Transverse colon (tissue), 4 donors: ENCODE results near the gene DGAT2. TPM values are rescaled to one million over a fixed set of nuclear protein-coding genes. Genes with fewer than 3 reads are reported as not detected.
"Not testable (repeated sequence)": the region's sequence is repeated elsewhere in the genome, so short reads cannot be mapped to it uniquely, and the experiment has no call there.

Experiments used
- DNase-seq: peaks from one replicate; pipeline ENCODE4 v3.0.0-alpha.2; 2019
- H3K27ac ChIP-seq, 4 donors: fragments of 200-600 bp; sonication (generic); 2 replicates each; pipeline ENCODE4 v1.5.1; 2016 to 2018; ENCODE audit warnings: inconsistent platforms in 4 of 4
- H3K27me3 ChIP-seq: fragments of 200-600 bp; sonication (generic); 2 replicates; pipeline ENCODE4 v1.5.1; 2017; ENCODE audit warnings: inconsistent platforms
- H3K36me3 ChIP-seq, 4 donors: fragments of 200-600 bp; sonication (generic); 2 replicates each; pipeline ENCODE4 v1.5.1; 2017 to 2019; ENCODE audit warnings: inconsistent platforms in 4 of 4
- H3K4me1 ChIP-seq, 4 donors: fragments of 200-600 bp; sonication (generic); 2 replicates each; pipeline ENCODE4 v1.5.1; 2017 to 2020; ENCODE audit warnings: inconsistent platforms in 4 of 4
- H3K4me3 ChIP-seq, 4 donors: fragments of 200-600 bp; sonication (generic); 1 replicate in 1 of 4; 2 replicates in 3 of 4; pipeline versions ENCODE4 v1.5.1 to v1.6.1; 2017 to 2019; ENCODE audit warnings: inconsistent platforms in 4 of 4
- H3K9me3 ChIP-seq, 2 donors: fragments of 200-600 bp; sonication (generic); 2 replicates each; pipeline ENCODE4 v1.5.1; 2017 to 2019; ENCODE audit warnings: inconsistent platforms in 2 of 2
- CTCF ChIP-seq, 5 experiments: fragments of 200-600 bp in 3 of 5; fragments of 450-650 bp in 2 of 5; sonication (generic) in 3 of 5; IDR thresholded peaks; 1 replicate in 2 of 5; 2 replicates in 3 of 5; pipeline ENCODE4 v1.5.1; 2016 to 2017; ENCODE audit warnings: antibody characterized with exemption in 5 of 5, inconsistent platforms in 3 of 5, mild to moderate bottlenecking in 2 of 5, moderate library complexity in 1 of 5
- EP300 ChIP-seq: sonication (generic); formaldehyde crosslinking; IDR thresholded peaks from one replicate; pipeline ENCODE4 v1.6.1; 2017; ENCODE audit warnings: antibody characterized with exemption, low read depth
- POLR2A ChIP-seq: fragments of 450-650 bp; IDR thresholded peaks from one replicate; pipeline ENCODE4 v1.6.1; 2016; ENCODE audit warnings: antibody characterized with exemption, mild to moderate bottlenecking, moderate library complexity
- POLR2AphosphoS5 ChIP-seq, 3 donors: sonication (generic); formaldehyde crosslinking; IDR thresholded peaks; one replicate each; pipeline ENCODE4 v1.6.1; 2016; ENCODE audit warnings: antibody characterized with exemption in 3 of 3
- WGBS, 2 donors: methylation state at CpG; one replicate each; pipeline ENCODE4 v1.1.5; 2018; ENCODE audit warnings: low coverage in 1 of 2; 5-methylcytosine and 5-hydroxymethylcytosine counted together
- in situ Hi-C, 4 donors: fragments of 200-750 bp; cut with MboI; loops; one replicate each; pipeline versions ENCODE4 v1.15.0 to v1.15.1; 2017; ENCODE audit warnings: low sequenced_read_pairs in 3 of 4, low pct_ligation_motif_present in 1 of 4, low pct_unique_long_range_greater_than_20kb in 1 of 4
- intact Hi-C: fragments of 100-400 bp; cut with DNase I; formaldehyde crosslinking; loops from one replicate; pipeline ENCODE4 v1.15.1; 2023; ENCODE audit warnings: low total_unique reads
- total RNA-seq, 4 donors: library from RNA; depleted of rRNA; stranded (reverse); fragments of >200 nt; gene quantifications; one replicate each; pipeline ENCODE4 v1.1.0, GENCODE V29; 2016

DGAT2 gene
- total RNA-seq, 4 donors from 2014 or later, result 3.3 to 3.7 TPM; not detected in 2

DNA sequence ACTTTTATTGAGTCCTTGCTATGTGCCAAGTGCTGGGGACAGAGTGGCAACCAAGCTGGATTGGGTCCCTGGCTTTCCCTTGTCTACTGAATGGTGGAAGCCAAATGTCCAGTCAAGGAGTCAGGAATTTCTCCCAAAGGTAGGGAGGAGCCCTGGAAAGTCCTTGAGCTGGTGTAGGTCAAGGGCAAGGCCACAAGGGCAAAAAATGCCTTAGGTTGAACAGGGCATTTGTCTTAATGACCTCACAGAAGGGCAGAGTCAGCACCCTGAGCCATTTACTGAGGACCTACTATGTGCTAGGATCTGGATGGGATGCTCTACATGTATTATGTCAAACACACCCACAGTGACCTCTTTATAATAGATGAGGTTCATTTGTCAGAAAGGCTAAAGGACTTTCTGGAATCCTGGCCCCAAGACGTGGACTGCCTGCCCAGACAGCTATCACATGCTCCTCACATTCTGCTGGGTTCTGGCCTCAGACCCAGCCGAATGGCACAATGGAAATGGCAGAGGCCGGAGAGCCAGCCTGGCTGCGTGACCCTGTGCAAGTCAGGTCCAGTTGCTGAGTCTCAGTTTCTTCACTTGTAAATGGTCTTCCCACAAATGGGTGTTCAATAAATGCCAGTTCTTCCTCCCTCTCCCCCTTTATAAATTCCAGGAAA is 33.3 kb upstream of the DGAT2 start:
- no peak for TF ChIP-seq POLR2A
- no peak for TF ChIP-seq POLR2AphosphoS5 (IDR thresholded peaks at IDR 0.05)
- TF ChIP-seq EP300, result no peak
- TF ChIP-seq CTCF (IDR thresholded peaks at IDR 0.05), result no peak
- Histone ChIP-seq H3K9me3 (no peaks in the 10 kb centered on the region), H3K4me1 (peaks cover 0 to 26% (median 15%) of the 10 kb centered on the region in 4 donors), H3K36me3 (no peaks in the 10 kb centered on the region), H3K27me3 (no peaks in the 10 kb centered on the region), H3K27ac (peak overlapping the region; percentile 52 to 71 (median 61)), H3K4me3 (no peak overlapping the region)
- no peak for DNase-seq
- WGBS, 2 donors, result 93% methylated on average over 4 of the region's 4 CpGs; no CpG with 5 or more reads in 1 of the 2 donors
- intact Hi-C loops, result no loop called here
- in situ Hi-C loops, result no loop called here

GRCh38 chr11:75737314-75737713 is 31.3 kb upstream of the DGAT2 start:
- no peak for DNase-seq
- intact Hi-C loops, result no loop called here
- no peak overlapping the region for H3K27ac ChIP-seq

GRCh38 chr11:75740681-75741080 is 27.9 kb upstream of the DGAT2 start:
- no peak for DNase-seq
- H3K27ac ChIP-seq, result no peak overlapping the region
- in situ Hi-C loops (no loop called here), intact Hi-C loops (no loop called here)
- no peaks in the 10 kb centered on the region for H3K27me3 ChIP-seq
- 74 to 100% methylated on average over 1 of the region's 1 CpG for WGBS, 2 donors
- no peaks in the 10 kb centered on the region for H3K36me3 ChIP-seq
- H3K9me3 ChIP-seq, result no peaks in the 10 kb centered on the region
- H3K4me3 ChIP-seq, result no peak overlapping the region
- TF ChIP-seq EP300 (no peak), CTCF (IDR thresholded peaks at IDR 0.05) (no peak), POLR2A (no peak), POLR2AphosphoS5 (IDR thresholded peaks at IDR 0.05) (no peak)
- H3K4me1 ChIP-seq, result no peaks in the 10 kb centered on the region

More at GRCh38 chr11:75737314-75737713, 31.3 kb upstream of the DGAT2 start:
- in situ Hi-C loops, result no loop called here
- no peaks in the 10 kb centered on the region for H3K9me3 ChIP-seq
- no peaks in the 10 kb centered on the region for H3K36me3 ChIP-seq
- WGBS, 2 donors, result 82 to 91% methylated on average over 3 to 6 of the region's 6 CpGs
- peaks cover 0 to 26% (median 15%) of the 10 kb centered on the region in 4 donors for H3K4me1 ChIP-seq
- no peaks in the 10 kb centered on the region for H3K27me3 ChIP-seq
- no peak overlapping the region for H3K4me3 ChIP-seq
- no peak for TF ChIP-seq CTCF (IDR thresholded peaks at IDR 0.05)
- no peak for TF ChIP-seq POLR2A
- no peak for TF ChIP-seq POLR2AphosphoS5 (IDR thresholded peaks at IDR 0.05)
- no peak for TF ChIP-seq EP300

GRCh38 chr11:75743159-75743558 is 25.4 kb upstream of the DGAT2 start:
- H3K27ac ChIP-seq, DNase-seq, H3K36me3 ChIP-seq, H3K4me1 ChIP-seq, in situ Hi-C loops, H3K9me3 ChIP-seq, H3K4me3 ChIP-seq, intact Hi-C loops, H3K27me3 ChIP-seq: not testable (repeated sequence)
- 93% methylated on average over 4 of the region's 4 CpGs; no CpG with 5 or more reads in 1 of the 2 donors for WGBS, 2 donors
